ENCODE measurements around the gene TRIM29.
A peak's percentile ranks its signal among the peaks of the same experiment; 100 is the strongest.

Gene TRIM29

GRCh38 chr11:120090411-120090810 lies 47.5 kb downstream of the TRIM29 start:
- DNase-seq, result no peak

- DNase-seq, result no peak
Observed at GRCh38 chr11:120089036-120090001, 48.6 kb downstream of the TRIM29 start.

GRCh38 chr11:120088056-120088455 lies 49.9 kb downstream of the TRIM29 start:
- no peak for DNase-seq

DNA sequence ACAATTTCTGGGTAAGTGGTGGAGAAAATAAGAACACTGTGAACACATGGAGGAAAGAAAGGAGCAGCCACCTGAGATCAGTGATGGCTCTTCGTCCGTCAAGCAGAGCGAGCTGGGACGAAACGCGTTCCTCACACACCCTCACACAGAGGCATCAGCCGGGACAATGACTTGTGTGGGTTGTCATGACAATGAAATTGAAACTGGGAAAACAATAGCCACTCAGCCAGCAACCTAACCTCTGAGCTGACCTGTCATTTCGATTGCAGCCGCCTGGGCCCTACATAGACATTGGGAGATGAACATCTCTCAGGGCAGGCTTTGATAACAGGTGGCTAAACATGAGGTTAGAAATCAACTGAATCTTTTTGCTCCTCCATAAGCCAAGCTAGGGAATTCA lies 51.3 kb downstream of the TRIM29 start:
- DNase-seq, result peak; percentile 3

- no peak for DNase-seq
Observed at GRCh38 chr11:120079750-120080610, 57.9 kb downstream of the TRIM29 start.

- DNase-seq, result no peak
Observed at GRCh38 chr11:120078397-120078796, 59.5 kb downstream of the TRIM29 start.

GRCh38 chr11:120074076-120074475 lies 63.8 kb downstream of the TRIM29 start:
- DNase-seq, result no peak

DNA sequence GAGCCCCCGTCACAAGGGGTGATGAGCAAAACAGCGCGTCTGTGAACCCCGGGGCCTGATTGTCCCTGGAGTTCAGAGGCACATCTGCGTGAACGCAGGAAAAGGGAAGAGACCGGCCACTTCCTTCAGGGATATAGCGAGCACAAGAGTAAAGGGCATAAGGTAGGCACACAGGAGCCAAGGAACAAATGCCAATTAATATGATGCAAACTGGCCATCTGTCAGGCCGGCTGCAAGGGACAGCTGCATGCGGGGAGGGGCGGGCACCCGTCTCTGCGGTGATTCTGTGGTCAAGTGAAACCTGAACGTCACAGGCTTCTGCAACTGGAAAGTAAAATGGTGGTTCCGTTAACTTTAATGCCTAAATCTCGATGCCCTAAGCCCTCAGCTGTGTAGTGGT lies 64.7 kb downstream of the TRIM29 start:
- no peak for DNase-seq

GRCh38 chr11:120068114-120068573 lies 69.8 kb downstream of the TRIM29 start:
- peak; percentile 8 for DNase-seq

DNA sequence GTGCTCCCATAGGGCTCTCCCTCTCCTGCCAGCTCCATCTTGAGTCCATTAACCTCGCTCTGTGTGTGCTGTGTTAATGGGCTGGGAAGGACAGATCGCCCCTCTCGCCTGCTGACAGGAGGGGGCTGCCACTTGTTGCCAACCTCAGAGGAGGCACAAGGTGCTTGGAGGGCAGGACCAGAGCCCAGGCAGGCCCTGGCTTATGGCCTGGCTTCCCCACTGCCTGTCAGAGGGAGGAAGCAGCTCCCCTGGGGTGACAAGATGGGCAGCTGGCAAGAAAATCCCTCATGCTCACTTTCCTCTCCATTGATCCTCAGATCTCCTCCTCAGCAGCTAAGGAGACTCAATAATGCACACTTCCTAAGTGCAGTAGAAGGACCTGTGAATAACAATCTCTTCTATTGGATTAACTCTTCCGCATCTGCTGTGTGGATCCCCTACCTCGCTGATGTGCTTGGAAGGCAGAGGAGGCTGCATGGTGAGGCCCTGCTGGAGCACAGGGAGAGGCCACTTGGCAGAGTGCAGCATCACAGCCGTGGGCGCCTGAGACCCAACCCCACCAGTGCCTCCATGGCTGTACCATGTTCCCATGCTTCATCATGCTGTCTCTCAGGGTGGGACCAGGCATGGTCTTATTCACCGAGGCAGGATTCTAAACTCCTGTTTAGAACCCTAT lies 70.3 kb downstream of the TRIM29 start:
- no peak for DNase-seq

DNA sequence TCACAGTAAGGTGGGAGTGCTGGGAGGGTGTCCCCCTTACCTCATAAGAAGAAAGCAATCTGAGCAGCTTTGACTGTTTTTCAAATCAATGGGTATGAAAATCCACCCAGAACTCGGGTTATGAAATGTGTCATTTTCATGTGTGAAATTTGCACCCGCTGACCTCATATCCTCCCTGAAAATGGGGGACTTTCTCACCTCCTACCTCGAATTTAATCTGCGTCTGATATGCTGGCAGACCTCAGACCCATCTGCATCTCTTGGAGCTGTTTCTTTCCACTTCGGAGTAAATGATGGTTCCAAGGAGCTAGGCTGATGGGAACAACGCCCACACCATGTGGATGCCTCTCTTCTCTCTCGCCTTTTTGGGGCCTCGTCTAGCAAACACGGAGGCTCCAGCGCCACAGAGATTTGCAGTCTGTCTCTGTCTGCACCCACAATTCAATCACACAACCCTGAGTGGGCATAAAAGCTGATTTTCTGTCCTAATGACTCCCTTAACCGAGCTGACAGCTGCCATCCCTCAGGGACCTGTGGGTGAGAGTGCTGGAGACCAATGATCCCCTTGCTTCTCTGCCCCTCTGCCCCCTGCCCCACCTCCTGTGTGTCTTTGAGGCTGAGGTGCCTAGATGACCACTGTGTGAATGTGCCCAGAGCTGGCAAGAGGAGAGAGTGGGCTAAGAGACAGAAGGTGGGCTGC lies 71.0 kb downstream of the TRIM29 start:
- no peak for DNase-seq

GRCh38 chr11:120065876-120066275 lies 72.0 kb downstream of the TRIM29 start:
- no peak for DNase-seq

DNA sequence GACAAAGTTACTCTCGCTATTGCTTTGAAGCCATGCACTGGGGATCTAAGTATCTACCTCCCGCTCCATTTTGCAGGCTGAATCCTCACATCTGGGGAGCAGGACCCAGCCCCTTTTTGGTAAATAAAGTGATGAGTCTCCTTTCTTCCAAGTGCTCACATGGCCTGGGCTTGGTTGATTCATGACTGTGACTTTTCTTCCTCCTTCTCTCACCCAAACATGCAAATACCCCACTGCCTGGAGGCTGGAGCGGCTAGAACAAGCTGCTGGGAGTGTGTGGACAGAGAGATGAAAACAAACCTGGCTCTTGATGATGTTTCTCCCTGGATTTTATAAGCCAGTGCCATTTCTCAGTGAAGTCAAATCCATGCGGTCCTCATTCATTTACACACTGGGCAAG lies 72.7 kb downstream of the TRIM29 start:
- DNase-seq, result no peak

DNA sequence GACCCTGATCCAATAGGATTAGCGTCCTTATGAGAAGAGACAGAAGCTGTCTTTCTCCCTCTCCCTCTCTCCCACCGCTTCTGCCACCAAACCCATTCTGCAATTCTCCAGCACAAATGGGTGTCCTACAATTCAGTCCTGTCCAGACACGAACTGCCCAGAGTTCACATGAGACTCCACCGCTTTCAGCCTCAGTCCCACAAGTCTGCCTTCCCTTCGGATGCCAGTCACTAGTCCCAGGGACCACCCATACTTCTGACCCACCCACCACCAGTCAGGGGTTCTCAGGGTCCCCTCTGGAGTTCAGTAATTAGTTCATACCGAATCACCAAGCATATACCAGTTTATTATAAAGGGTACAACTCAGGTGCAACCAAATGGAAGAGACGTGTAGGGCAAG lies 73.6 kb downstream of the TRIM29 start:
- DNase-seq, result no peak

GRCh38 chr11:120063686-120064340 lies 74.1 kb downstream of the TRIM29 start:
- no peak for DNase-seq

GRCh38 chr11:120062561-120062930 lies 75.4 kb downstream of the TRIM29 start:
- DNase-seq, result no peak

DNA sequence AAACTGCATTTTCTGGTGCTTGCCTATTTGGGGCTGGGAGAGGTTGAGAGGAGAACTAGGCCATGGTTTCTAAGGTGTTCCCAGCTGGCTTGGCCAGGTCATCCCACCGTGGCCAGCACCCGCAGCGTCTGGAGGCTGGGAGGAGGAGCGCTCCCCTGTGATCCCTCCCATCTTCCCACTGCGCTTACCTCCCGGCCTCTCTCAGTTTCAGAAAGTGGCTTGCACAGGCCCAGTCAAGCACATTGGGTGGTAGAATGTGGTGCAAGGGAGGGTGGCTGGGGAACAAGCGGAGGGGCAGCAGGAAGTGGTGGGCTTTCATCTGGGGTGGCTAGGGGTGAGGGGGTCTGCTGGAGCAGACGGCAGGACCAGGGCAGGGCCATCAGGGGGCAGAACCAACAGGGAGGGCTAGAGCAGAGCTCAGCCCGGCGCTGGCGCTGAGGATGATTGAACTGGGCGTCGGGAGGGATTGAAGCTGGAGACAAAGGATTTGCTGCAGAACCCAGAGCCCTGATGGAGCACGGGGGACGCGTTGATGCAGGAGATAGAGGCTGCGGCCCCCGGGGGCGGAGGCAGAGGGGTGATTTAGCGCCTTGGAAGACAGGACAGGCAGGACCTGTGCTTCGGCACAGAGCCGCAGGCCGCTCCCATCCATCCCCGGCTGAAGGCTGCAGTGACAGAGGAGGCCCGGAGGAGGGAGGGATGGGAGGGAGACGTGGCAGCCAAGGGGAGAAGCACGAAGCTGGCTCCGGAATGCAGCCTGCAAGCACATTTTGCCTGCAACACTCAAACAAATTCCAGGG lies 76.0 kb downstream of the TRIM29 start:
- DNase-seq, result no peak
